Measurements from ENCODE around the gene XPO6.

XPO6 gene

GRCh38 chr16:28193530-28194423 is 18.0 kb downstream of the XPO6 start:
- DNase-seq, result no peak
- H3K36me3 ChIP-seq, result peaks cover 52% of the 10 kb centered on the region

GRCh38 chr16:28192806-28193529 is 18.8 kb downstream of the XPO6 start:
- Histone ChIP-seq H3K4me3 (ENCODE audit: low read depth, low read length) (no peak overlapping the region), H3K4me1 (no peaks in the 10 kb centered on the region), H3K36me3 (peaks cover 54% of the 10 kb centered on the region), H3K9me3 (no peaks in the 10 kb centered on the region), H3K27me3 (no peaks in the 10 kb centered on the region)
- DNase-seq, result no peak
- TF ChIP-seq, protein P1, sequence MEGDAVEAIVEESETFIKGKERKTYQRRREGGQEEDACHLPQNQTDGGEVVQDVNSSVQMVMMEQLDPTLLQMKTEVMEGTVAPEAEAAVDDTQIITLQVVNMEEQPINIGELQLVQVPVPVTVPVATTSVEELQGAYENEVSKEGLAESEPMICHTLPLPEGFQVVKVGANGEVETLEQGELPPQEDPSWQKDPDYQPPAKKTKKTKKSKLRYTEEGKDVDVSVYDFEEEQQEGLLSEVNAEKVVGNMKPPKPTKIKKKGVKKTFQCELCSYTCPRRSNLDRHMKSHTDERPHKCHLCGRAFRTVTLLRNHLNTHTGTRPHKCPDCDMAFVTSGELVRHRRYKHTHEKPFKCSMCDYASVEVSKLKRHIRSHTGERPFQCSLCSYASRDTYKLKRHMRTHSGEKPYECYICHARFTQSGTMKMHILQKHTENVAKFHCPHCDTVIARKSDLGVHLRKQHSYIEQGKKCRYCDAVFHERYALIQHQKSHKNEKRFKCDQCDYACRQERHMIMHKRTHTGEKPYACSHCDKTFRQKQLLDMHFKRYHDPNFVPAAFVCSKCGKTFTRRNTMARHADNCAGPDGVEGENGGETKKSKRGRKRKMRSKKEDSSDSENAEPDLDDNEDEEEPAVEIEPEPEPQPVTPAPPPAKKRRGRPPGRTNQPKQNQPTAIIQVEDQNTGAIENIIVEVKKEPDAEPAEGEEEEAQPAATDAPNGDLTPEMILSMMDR (IDR thresholded peaks at IDR 0.05; ENCODE audit: low read depth, low read length), result no peak

More at GRCh38 chr16:28193530-28194423, 18.0 kb downstream of the XPO6 start:
- Histone ChIP-seq H3K4me1 (no peaks in the 10 kb centered on the region), H3K27me3 (no peaks in the 10 kb centered on the region), H3K9me3 (no peaks in the 10 kb centered on the region), H3K4me3 (ENCODE audit: low read depth, low read length) (no peak overlapping the region)
- TF ChIP-seq, protein P1 (IDR thresholded peaks at IDR 0.05; ENCODE audit: low read depth, low read length), result no peak

- H3K27me3 ChIP-seq, result no peaks in the 10 kb centered on the region
- H3K4me1 ChIP-seq, result no peaks in the 10 kb centered on the region
- H3K36me3 ChIP-seq, result peaks cover 54% of the 10 kb centered on the region
- no peaks in the 10 kb centered on the region for H3K9me3 ChIP-seq
- DNase-seq, result no peak
- H3K4me3 ChIP-seq (ENCODE audit: low read depth, low read length), result no peak overlapping the region
- TF ChIP-seq, protein P1 (IDR thresholded peaks at IDR 0.05; ENCODE audit: low read depth, low read length), result no peak
These were observed 20.3 kb downstream of the XPO6 start for GRCh38 chr16:28191364-28191960.

DNA sequence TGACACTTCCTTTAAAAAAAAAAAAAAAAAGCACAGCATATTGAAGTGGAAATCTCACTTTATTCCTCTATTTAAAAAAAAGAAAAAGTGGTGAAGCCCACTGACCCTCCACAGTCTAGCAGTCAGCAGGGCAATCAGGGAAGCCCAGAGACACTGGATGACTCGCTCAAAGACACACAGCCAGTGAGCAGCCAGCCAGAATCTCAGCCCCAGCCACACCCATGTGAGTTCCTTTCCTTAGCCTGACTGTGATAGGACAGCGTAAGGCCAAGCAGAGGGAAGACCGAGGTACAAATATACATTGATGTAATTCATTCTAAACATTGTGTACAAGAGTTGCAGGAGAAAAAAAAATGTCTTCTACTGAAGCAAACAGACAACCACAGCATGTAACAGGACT is 22.5 kb downstream of the XPO6 start:
- Histone ChIP-seq H3K4me1 (no peaks in the 10 kb centered on the region), H3K36me3 (peaks cover 36% of the 10 kb centered on the region), H3K4me3 (ENCODE audit: low read depth, low read length) (no peak overlapping the region), H3K9me3 (no peaks in the 10 kb centered on the region), H3K27me3 (no peaks in the 10 kb centered on the region)
- TF ChIP-seq, protein P1 (IDR thresholded peaks at IDR 0.05; ENCODE audit: low read depth, low read length), result no peak
- DNase-seq, result no peak

GRCh38 chr16:28188085-28188916 is 23.5 kb downstream of the XPO6 start:
- TF ChIP-seq, protein P1 (IDR thresholded peaks at IDR 0.05; ENCODE audit: low read depth, low read length), result no peak
- H3K9me3 ChIP-seq, result no peaks in the 10 kb centered on the region
- H3K36me3 ChIP-seq, result peaks cover 31% of the 10 kb centered on the region
- H3K4me1 ChIP-seq, result no peaks in the 10 kb centered on the region
- H3K27me3 ChIP-seq, result no peaks in the 10 kb centered on the region
- H3K4me3 ChIP-seq (ENCODE audit: low read depth, low read length), result no peak overlapping the region
- DNase-seq, result no peak
